Spleen (tissue), 11 donors: ENCODE results near the gene TNFRSF14. TPM values are rescaled to one million over a fixed set of nuclear protein-coding genes. Genes with fewer than 3 reads are reported as not detected.

Experiments used
- DNase-seq: peaks from one replicate; pipeline ENCODE4 v3.0.0-alpha.2; 2020
- H3K27ac ChIP-seq, 8 donors: fragments of 200-600 bp; sonication (generic) in 7 of 8; 1 replicate in 4 of 8; 2 replicates in 4 of 8; pipeline versions ENCODE4 v1.5.0 to v1.8.0; 2016 to 2021; ENCODE audit warnings: inconsistent platforms in 4 of 8, mild to moderate bottlenecking in 4 of 8, moderate library complexity in 1 of 8
- H3K27me3 ChIP-seq, 7 donors: fragments of 200-600 bp; sonication (generic) in 6 of 7; replicated peaks in 1 of 7; 1 replicate in 4 of 7; 2 replicates in 3 of 7; pipeline versions ENCODE4 v1.5.0 to v1.8.0; 2016 to 2021; ENCODE audit warnings: inconsistent platforms in 3 of 7, mild to moderate bottlenecking in 1 of 7
- H3K36me3 ChIP-seq, 6 donors: fragments of 200-600 bp; sonication (generic) in 5 of 6; 1 replicate in 4 of 6; 2 replicates in 2 of 6; pipeline versions ENCODE4 v1.5.0 to v1.8.0; 2016 to 2021; ENCODE audit warnings: inconsistent platforms in 2 of 6
- H3K4me1 ChIP-seq, 6 donors: fragments of 200-600 bp; sonication (generic) in 5 of 6; 1 replicate in 3 of 6; 2 replicates in 3 of 6; pipeline versions ENCODE4 v1.5.0 to v1.8.0; 2016 to 2021; ENCODE audit warnings: inconsistent platforms in 3 of 6
- H3K4me3 ChIP-seq, 8 donors: fragments of 200-600 bp; sonication (generic) in 7 of 8; 1 replicate in 4 of 8; 2 replicates in 4 of 8; pipeline versions ENCODE4 v1.5.0 to v1.8.0; 2016 to 2021; ENCODE audit warnings: inconsistent platforms in 4 of 8, mild to moderate bottlenecking in 4 of 8, moderate library complexity in 2 of 8
- H3K9me3 ChIP-seq, 8 donors: fragments of 200-600 bp; sonication (generic) in 7 of 8; 1 replicate in 4 of 8; 2 replicates in 4 of 8; pipeline versions ENCODE4 v1.5.0 to v1.8.0; 2016 to 2021; ENCODE audit warnings: inconsistent platforms in 4 of 8
- CTCF ChIP-seq, 11 experiments: fragments of 200-600 bp in 7 of 11; fragments of 450-650 bp in 4 of 11; sonication (generic) in 4 of 11; IDR thresholded peaks in 8 of 11; conservative IDR thresholded peaks in 3 of 11; 1 replicate in 7 of 11; 2 replicates in 4 of 11; pipeline versions ENCODE4 v1.4.0 to v1.8.0; 2016 to 2021; ENCODE audit warnings: antibody characterized with exemption in 11 of 11, inconsistent platforms in 4 of 11, mild to moderate bottlenecking in 1 of 11
- POLR2A ChIP-seq, 3 donors: fragments of 450-650 bp; IDR thresholded peaks; one replicate each; pipeline ENCODE4 v1.5.1; 2017; ENCODE audit warnings: antibody characterized with exemption in 3 of 3, mild to moderate bottlenecking in 1 of 3
- POLR2AphosphoS5 ChIP-seq, 3 donors: sonication (generic); formaldehyde crosslinking; IDR thresholded peaks; one replicate each; pipeline ENCODE4 v1.5.1; 2017; ENCODE audit warnings: antibody characterized with exemption in 3 of 3
- WGBS, 5 donors: extraction: QIAGEN DNeasy Blood & Tissue Kit in 3 of 5; methylation state at CpG; one replicate each; pipeline versions ENCODE4 v1.1.5 to v1.1.7; 2013 to 2018; 5-methylcytosine and 5-hydroxymethylcytosine counted together
- intact Hi-C: fragments of 100-400 bp; cut with DNase I; formaldehyde crosslinking; loops from one replicate; pipeline ENCODE4 v1.15.0; 2023; ENCODE audit warnings: low total_unique reads
- polyA plus RNA-seq, 3 donors: library from polyadenylated mRNA; stranded (reverse); fragments of 200-250 nt; gene quantifications; one replicate each; pipeline ENCODE4 v1.2.1, GENCODE V29; 2013
- total RNA-seq, 7 donors: library from RNA; depleted of rRNA in 3 of 7; stranded (reverse); fragments of >200 nt in 3 of 7; fragmentation: NEBNext Ultra II Directional in 4 of 7; extraction: Animal tissue kit (Norgen Biotek cat#: 25700) in 4 of 7; gene quantifications; one replicate each; pipeline versions ENCODE4 v1.1.0 to v1.2.1, GENCODE V29; 2016 to 2021
- donor health status: healthy with polysubstance abuse.
- donor health status: DM: no; HTN: no; CAD: no; lungs with moderate emphysema.
- donor health status: DM: no; HTN: no; CAD: no.
- donor health status: Bipolar disorder and iron deficiency.
- donor health status: healthy.
- donor health status: DM: no; HTN: no; CAD: no.
- donor health status: DM: yes; HTN: yes; CAD: no.

TNFRSF14 gene
- total and polyA plus RNA-seq, 10 donors, result 146 to 366 (median 191) TPM

DNA sequence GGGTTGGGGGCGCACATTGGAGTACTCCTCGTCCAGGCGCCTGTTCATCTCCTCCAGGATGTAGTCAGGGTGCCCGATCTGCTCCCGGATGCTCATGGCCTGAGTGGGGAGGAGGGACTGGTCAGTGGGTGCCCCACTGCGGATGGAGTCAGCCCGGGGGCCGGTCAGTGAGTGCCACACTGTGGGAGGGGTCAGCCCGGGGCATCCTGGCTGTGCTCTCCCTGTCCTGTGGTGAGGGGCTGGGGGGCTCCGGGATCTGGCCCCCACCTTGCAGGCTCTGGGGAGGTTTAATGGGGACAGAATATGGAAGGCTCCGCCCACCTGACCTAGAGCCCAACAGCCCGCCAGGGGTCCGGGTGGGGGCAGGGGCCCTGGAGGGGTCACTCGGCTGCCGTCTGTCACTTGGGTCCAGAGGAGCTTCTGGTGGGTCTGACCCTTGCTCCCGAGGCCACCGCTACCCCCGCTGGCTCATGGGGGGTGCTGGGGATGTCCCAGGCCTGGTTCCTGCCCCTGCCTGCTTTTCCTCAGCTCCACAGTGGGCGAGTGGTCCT, 39.2 kb downstream of the TNFRSF14 start:
- Histone ChIP-seq H3K27ac (no peak overlapping the region), H3K4me3 (no peak overlapping the region), H3K27me3 (peaks cover 0 to 23% (median 0%) of the 10 kb centered on the region in 7 donors), H3K36me3 (peaks cover 0 to 5% (median 0%) of the 10 kb centered on the region in 6 donors), H3K9me3 (peaks cover 0 to 14% (median 10%) of the 10 kb centered on the region in 8 donors), H3K4me1 (peaks cover 0 to 22% (median 13%) of the 10 kb centered on the region in 6 donors)
- DNase-seq, result peak; percentile 71
- intact Hi-C loops, result no loop called here
- WGBS, 5 donors, result 83 to 100% (median 83%) methylated on average over 1 to 19 of the region's 19 CpGs
- TF ChIP-seq POLR2AphosphoS5 (IDR thresholded peaks at IDR 0.05), result no peak
- no peak for TF ChIP-seq POLR2A (IDR thresholded peaks at IDR 0.05)
- no peak for TF ChIP-seq CTCF (IDR thresholded peaks at IDR 0.05 in 8 of 11, conservative IDR thresholded peaks at IDR 0.05 in 3 of 11)

DNA sequence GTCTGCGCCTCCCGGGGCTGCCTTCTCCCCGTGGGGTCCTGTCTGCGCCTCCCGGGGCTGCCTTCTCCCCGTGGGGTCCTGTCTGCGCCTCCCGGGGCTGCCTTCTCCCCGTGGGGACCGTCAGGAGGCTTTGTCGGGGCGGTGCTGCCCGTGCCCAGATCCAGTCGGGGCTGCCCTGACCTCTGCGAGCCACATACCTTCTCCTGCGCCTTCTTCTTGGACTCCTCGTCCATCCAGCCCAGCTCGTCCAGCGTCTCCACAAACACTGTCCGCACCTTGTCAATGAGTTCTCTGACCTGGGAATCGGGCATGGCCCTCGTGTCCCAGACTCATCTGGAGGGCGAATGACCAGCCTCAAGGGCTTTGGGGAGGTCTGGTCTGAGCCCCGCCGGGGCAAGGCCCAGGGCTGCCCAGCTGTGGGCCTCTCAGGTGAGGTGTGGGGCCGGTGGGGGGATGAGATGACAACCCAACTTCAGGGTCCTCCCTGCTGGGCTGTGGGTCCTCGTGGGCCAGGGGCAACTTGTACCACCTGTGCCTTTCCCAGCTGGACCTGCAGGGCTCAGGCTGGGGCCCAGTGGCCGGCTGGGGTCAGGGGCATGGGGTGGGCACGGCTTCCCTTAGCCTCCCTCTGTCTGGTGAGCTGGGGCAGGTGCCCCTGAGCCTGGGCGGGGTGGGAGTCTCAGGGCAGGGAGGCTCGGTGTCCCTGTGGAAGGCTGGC, 39.8 kb downstream of the TNFRSF14 start:
- WGBS, 5 donors, result 88 to 93% (median 89%) methylated on average over 27 to 31 of the region's 31 CpGs
- Histone ChIP-seq H3K4me3 (no peak overlapping the region), H3K27ac (no peak overlapping the region), H3K9me3 (peaks cover 0 to 14% (median 11%) of the 10 kb centered on the region in 8 donors), H3K4me1 (peaks cover 0 to 22% (median 13%) of the 10 kb centered on the region in 6 donors), H3K27me3 (peaks cover 0 to 23% (median 0%) of the 10 kb centered on the region in 7 donors), H3K36me3 (no peaks in the 10 kb centered on the region)
- peak; percentile 67 for DNase-seq
- intact Hi-C loops, result no loop called here
- no peak for TF ChIP-seq CTCF (IDR thresholded peaks at IDR 0.05 in 8 of 11, conservative IDR thresholded peaks at IDR 0.05 in 3 of 11)
- no peak for TF ChIP-seq POLR2A (IDR thresholded peaks at IDR 0.05)
- TF ChIP-seq POLR2AphosphoS5 (IDR thresholded peaks at IDR 0.05), result no peak

- Histone ChIP-seq H3K36me3 (no peaks in the 10 kb centered on the region), H3K9me3 (peaks cover 0 to 14% (median 11%) of the 10 kb centered on the region in 8 donors), H3K4me1 (peaks cover 0 to 22% (median 13%) of the 10 kb centered on the region in 6 donors), H3K4me3 (no peak overlapping the region), H3K27ac (no peak overlapping the region), H3K27me3 (peaks cover 0 to 23% (median 0%) of the 10 kb centered on the region in 7 donors)
- WGBS, 5 donors, result 75 to 89% (median 86%) methylated on average over 16 to 28 of the region's 28 CpGs
- intact Hi-C loops, result no loop called here
- DNase-seq, result peak; percentile 69
- no peak for TF ChIP-seq POLR2AphosphoS5 (IDR thresholded peaks at IDR 0.05)
- TF ChIP-seq POLR2A (IDR thresholded peaks at IDR 0.05), result no peak
- no peak for TF ChIP-seq CTCF (IDR thresholded peaks at IDR 0.05 in 8 of 11, conservative IDR thresholded peaks at IDR 0.05 in 3 of 11)
Observed at GRCh38 chr1:2596530-2597333, 40.6 kb downstream of the TNFRSF14 start.
